Gastrocnemius medialis (tissue), 4 donors: ENCODE results near the gene RAB40C.
A peak's percentile ranks its signal among the peaks of the same experiment; 100 is the strongest.

Experiments
- POLR2A ChIP-seq, 2 donors: fragments of 450-650 bp; IDR thresholded peaks; one replicate each; pipeline ENCODE4 v1.6.1; 2017; ENCODE audit warnings: antibody characterized with exemption in 2 of 2, mild to moderate bottlenecking in 2 of 2, moderate library complexity in 2 of 2
- TF ChIP-seq, protein P1 (sequence below), 5 experiments: fragments of 450-650 bp in 3 of 5; fragments of 200-600 bp in 2 of 5; sonication (generic) in 2 of 5; IDR thresholded peaks in 4 of 5; conservative IDR thresholded peaks in 1 of 5; 1 replicate in 4 of 5; 2 replicates in 1 of 5; pipeline ENCODE4 v1.5.1; 2016 to 2019; ENCODE audit warnings: antibody characterized with exemption in 5 of 5, mild to moderate bottlenecking in 3 of 5, moderate library complexity in 3 of 5

GRCh38 chr16:592518-593306 lies 2.8 kb downstream of the RAB40C start:
- TF ChIP-seq POLR2A (IDR thresholded peaks at IDR 0.05), result peak; percentile 52 to 61
- TF ChIP-seq, protein P1, sequence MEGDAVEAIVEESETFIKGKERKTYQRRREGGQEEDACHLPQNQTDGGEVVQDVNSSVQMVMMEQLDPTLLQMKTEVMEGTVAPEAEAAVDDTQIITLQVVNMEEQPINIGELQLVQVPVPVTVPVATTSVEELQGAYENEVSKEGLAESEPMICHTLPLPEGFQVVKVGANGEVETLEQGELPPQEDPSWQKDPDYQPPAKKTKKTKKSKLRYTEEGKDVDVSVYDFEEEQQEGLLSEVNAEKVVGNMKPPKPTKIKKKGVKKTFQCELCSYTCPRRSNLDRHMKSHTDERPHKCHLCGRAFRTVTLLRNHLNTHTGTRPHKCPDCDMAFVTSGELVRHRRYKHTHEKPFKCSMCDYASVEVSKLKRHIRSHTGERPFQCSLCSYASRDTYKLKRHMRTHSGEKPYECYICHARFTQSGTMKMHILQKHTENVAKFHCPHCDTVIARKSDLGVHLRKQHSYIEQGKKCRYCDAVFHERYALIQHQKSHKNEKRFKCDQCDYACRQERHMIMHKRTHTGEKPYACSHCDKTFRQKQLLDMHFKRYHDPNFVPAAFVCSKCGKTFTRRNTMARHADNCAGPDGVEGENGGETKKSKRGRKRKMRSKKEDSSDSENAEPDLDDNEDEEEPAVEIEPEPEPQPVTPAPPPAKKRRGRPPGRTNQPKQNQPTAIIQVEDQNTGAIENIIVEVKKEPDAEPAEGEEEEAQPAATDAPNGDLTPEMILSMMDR (IDR thresholded peaks at IDR 0.05 in 4 of 5, conservative IDR thresholded peaks at IDR 0.05 in 1 of 5), result peak in 4 of 5 experiments; percentile 20 to 58 (median 38)
